ENCODE results near the gene COMMD7.
"Not testable (repeated sequence)": the region's sequence is repeated elsewhere in the genome, so short reads cannot be mapped to it uniquely, and the experiment has no call there.

Gene COMMD7

DNA sequence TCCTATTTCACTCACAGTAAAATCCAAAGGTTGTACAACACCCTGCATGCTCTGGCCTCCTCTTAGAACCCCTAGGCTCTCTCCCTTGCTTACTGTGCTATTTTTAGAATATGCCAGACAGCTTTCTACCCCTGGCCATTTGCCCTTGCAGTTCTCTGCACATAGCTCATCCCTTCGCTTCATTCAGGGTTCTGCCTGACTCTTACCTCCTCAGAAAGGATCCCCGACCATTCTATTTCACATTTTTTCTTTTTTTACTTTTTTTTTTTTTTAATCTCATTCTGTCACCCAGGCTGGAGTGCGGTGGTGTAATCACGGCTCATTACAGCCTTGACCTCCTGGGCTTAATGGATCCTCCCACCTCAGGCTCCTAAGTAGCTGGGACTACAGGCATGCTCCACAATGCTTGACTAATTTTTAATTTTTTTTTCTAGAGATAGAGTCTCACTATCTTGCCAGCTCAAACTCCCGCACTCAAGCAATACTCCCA is 33.6 kb downstream of the COMMD7 start:
- Mint-ChIP-seq H3K27ac (no peak overlapping the region), H3K4me1 (peaks cover 18% of the 10 kb centered on the region)

GRCh38 chr20:32709029-32709631 is 34.1 kb downstream of the COMMD7 start:
- H3K27ac Mint-ChIP-seq = not testable (repeated sequence)

More for the DNA sequence above, 33.6 kb downstream of the COMMD7 start:
- Mint-ChIP-seq H3K4me3 (no peak overlapping the region), H3K27me3 (no peaks in the 10 kb centered on the region), H3K9me3 (no peaks in the 10 kb centered on the region), H3K36me3 (ENCODE audit: low read depth) (peaks cover 10% of the 10 kb centered on the region)
- DNase-seq (no peak), ATAC-seq (no peak)

GRCh38 chr20:32707691-32708581 is 35.3 kb downstream of the COMMD7 start:
- Mint-ChIP-seq H3K4me1 (peaks cover 18% of the 10 kb centered on the region), H3K27me3 (no peaks in the 10 kb centered on the region), H3K36me3 (ENCODE audit: low read depth) (peaks cover 12% of the 10 kb centered on the region), H3K9me3 (no peaks in the 10 kb centered on the region), H3K4me3 (no peak overlapping the region), H3K27ac (peak overlapping the region; percentile 84)
- ATAC-seq (peak; percentile 24), DNase-seq (no peak)

More at GRCh38 chr20:32709029-32709631, 34.1 kb downstream of the COMMD7 start:
- Mint-ChIP-seq H3K4me1 (peaks cover 18% of the 10 kb centered on the region), H3K36me3 (ENCODE audit: low read depth) (peaks cover 14% of the 10 kb centered on the region)
- DNase-seq, H3K9me3 Mint-ChIP-seq, ATAC-seq, H3K4me3 Mint-ChIP-seq, H3K27me3 Mint-ChIP-seq: not testable (repeated sequence)

- no peaks in the 10 kb centered on the region for H3K27me3 Mint-ChIP-seq
- no peak for DNase-seq
- no peaks in the 10 kb centered on the region for H3K9me3 Mint-ChIP-seq
- ATAC-seq = no peak
- no peak overlapping the region for H3K27ac Mint-ChIP-seq
- H3K4me3 Mint-ChIP-seq = no peak overlapping the region
- peaks cover 18% of the 10 kb centered on the region for H3K4me1 Mint-ChIP-seq
- H3K36me3 Mint-ChIP-seq (ENCODE audit: low read depth) = peaks cover 19% of the 10 kb centered on the region
These were observed 36.8 kb downstream of the COMMD7 start for GRCh38 chr20:32706486-32706885.

- Mint-ChIP-seq H3K36me3 (ENCODE audit: low read depth) (peaks cover 27% of the 10 kb centered on the region), H3K27ac (no peak overlapping the region), H3K27me3 (no peaks in the 10 kb centered on the region), H3K4me1 (peaks cover 8% of the 10 kb centered on the region), H3K4me3 (no peak overlapping the region), H3K9me3 (no peaks in the 10 kb centered on the region)
- no peak for ATAC-seq
- DNase-seq = no peak
These were observed 40.4 kb downstream of the COMMD7 start for GRCh38 chr20:32702706-32703425.

DNA sequence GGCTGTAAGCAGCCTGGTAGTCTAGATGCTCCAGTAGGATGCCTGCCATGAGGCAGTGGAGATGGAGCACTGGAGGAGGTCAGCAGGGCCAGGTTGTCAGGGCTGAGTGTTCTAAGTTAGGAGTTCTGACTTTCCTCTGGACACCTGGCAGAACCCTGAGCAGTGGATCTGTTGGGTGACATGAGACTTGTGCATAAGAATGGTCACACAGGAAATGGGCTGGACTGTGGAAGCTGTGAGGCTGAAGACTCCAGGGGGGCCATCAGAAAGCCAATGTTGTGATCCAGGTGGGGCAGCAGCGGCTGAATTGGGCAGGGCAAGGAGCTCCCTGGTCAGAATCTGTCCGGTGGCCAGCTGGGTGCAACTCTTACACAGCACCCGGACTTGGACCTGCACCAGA is 45.7 kb downstream of the COMMD7 start:
- H3K27ac Mint-ChIP-seq = no peak overlapping the region
- DNase-seq = no peak
- peaks cover 14% of the 10 kb centered on the region for H3K36me3 Mint-ChIP-seq (ENCODE audit: low read depth)

DNA sequence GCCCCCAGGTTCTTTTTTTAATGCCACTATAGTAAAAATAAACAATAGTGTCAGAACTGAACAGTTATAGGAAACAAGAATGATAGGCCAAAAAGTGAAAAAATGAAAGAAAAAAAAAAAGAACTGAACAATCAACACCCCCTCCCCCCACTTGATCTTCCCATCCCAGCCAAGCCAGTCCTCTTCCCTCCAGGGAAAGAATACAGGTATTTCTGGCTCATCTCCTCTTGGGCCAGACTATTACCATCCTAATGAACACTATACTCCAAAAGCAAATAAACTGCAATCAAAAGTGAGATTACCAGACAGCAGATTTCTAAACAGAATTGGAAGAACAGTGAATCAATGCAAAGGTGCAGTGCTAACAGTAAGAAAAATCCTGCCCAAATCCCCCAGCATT is 48.2 kb downstream of the COMMD7 start:
- H3K36me3 Mint-ChIP-seq (ENCODE audit: low read depth) = peaks cover 3% of the 10 kb centered on the region
- DNase-seq = no peak
- H3K9me3 Mint-ChIP-seq = no peaks in the 10 kb centered on the region
- H3K4me1 Mint-ChIP-seq = no peaks in the 10 kb centered on the region
- no peak overlapping the region for H3K4me3 Mint-ChIP-seq
- no peak for ATAC-seq
- no peak overlapping the region for H3K27ac Mint-ChIP-seq
- no peaks in the 10 kb centered on the region for H3K27me3 Mint-ChIP-seq

More for the DNA sequence above, 45.7 kb downstream of the COMMD7 start:
- no peaks in the 10 kb centered on the region for H3K4me1 Mint-ChIP-seq
- H3K27me3 Mint-ChIP-seq = no peaks in the 10 kb centered on the region
- no peak overlapping the region for H3K4me3 Mint-ChIP-seq
- peak; percentile 28 for ATAC-seq
- H3K9me3 Mint-ChIP-seq = no peaks in the 10 kb centered on the region

DNA sequence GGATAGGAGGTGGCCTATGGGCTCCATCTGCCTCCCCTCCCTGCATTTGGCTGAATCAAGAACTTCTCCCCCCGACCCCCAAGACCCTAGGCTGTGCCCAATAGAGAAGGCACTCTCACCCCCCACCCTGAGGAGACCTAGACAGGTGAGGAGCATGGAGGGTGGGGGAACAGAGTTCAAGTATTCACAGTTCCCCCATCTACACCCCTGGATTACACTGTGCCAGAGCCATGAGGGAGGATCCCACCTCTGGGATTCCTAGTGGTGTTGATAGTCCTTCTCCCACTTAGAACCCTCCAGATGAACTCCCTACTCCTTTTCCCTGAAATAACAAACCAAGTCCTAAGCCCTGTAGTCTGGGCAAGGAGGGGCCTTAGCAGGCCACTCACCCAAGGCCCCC is 54.3 kb downstream of the COMMD7 start:
- H3K27me3 Mint-ChIP-seq; H3K27ac Mint-ChIP-seq; H3K4me3 Mint-ChIP-seq; H3K9me3 Mint-ChIP-seq; ATAC-seq; H3K36me3 Mint-ChIP-seq (ENCODE audit: low read depth); H3K4me1 Mint-ChIP-seq; DNase-seq: not testable (repeated sequence)

- H3K4me3 Mint-ChIP-seq = no peak overlapping the region
- no peaks in the 10 kb centered on the region for H3K9me3 Mint-ChIP-seq
- no peaks in the 10 kb centered on the region for H3K27me3 Mint-ChIP-seq
- no peak overlapping the region for H3K27ac Mint-ChIP-seq
- peaks cover 3% of the 10 kb centered on the region for H3K4me1 Mint-ChIP-seq
- DNase-seq (no peak), ATAC-seq (no peak)
- H3K36me3 Mint-ChIP-seq (ENCODE audit: low read depth) = no peaks in the 10 kb centered on the region
These were observed 56.1 kb downstream of the COMMD7 start for GRCh38 chr20:32687180-32687532.

- Mint-ChIP-seq H3K27me3 (no peaks in the 10 kb centered on the region), H3K27ac (no peak overlapping the region), H3K4me3 (no peak overlapping the region), H3K4me1 (peaks cover 5% of the 10 kb centered on the region), H3K9me3 (no peaks in the 10 kb centered on the region), H3K36me3 (ENCODE audit: low read depth) (no peaks in the 10 kb centered on the region)
- no peak for ATAC-seq
- no peak for DNase-seq
These were observed 56.6 kb downstream of the COMMD7 start for GRCh38 chr20:32686530-32687179.

- no peaks in the 10 kb centered on the region for H3K36me3 Mint-ChIP-seq (ENCODE audit: low read depth)
- no peak overlapping the region for H3K27ac Mint-ChIP-seq
- no peak overlapping the region for H3K4me3 Mint-ChIP-seq
- ATAC-seq (no peak), DNase-seq (no peak)
- peaks cover 11% of the 10 kb centered on the region for H3K4me1 Mint-ChIP-seq
- H3K27me3 Mint-ChIP-seq = no peaks in the 10 kb centered on the region
- no peaks in the 10 kb centered on the region for H3K9me3 Mint-ChIP-seq
These were observed 57.4 kb downstream of the COMMD7 start for GRCh38 chr20:32685541-32686529.

DNA sequence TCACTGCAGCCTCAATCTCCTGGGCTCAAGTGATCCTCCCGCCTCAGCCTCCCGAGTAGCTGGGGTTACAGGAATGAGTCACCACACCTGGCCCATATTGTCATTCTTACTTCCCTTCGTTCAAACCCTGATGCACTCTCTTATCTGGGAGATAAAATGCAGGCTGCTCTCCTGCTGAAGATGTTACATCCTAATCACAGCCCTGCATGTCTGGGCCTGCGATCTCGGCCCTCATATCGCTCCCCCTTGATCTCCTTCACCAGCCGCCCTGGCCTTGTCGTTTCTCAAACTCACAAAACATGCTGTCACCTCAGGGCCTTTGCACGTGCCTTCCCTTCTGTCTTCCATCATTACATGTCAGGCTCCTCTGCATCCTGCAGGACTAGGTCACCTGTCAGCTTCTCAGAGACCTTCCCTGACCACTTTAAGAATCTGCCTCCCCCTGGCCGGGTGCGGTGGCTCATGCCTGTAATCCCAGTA is 60.7 kb downstream of the COMMD7 start:
- H3K4me3 Mint-ChIP-seq = no peak overlapping the region
- ATAC-seq = no peak
- H3K4me1 Mint-ChIP-seq = peaks cover 12% of the 10 kb centered on the region
- no peaks in the 10 kb centered on the region for H3K9me3 Mint-ChIP-seq
- H3K27me3 Mint-ChIP-seq = no peaks in the 10 kb centered on the region
- no peak for DNase-seq
- H3K27ac Mint-ChIP-seq = no peak overlapping the region
- no peaks in the 10 kb centered on the region for H3K36me3 Mint-ChIP-seq (ENCODE audit: low read depth)

All from activated naive CD8-positive, alpha-beta T cell treated with anti-CD3 and anti-CD28 coated beads, Interleukin-2, amount 50 U/mL, for 24 hours (primary cell).